Pulmonary artery endothelial cell (primary cell): ENCODE results near the gene OR2T29. TPM values are rescaled to one million over a fixed set of nuclear protein-coding genes. Genes with fewer than 3 reads are reported as not detected.
"Not testable (repeated sequence)": the region's sequence is repeated elsewhere in the genome, so short reads cannot be mapped to it uniquely, and the experiment has no call there.

Experiments used
- DNase-seq: peaks from one replicate; pipeline ENCODE4 v3.0.0-alpha.2; 2011; ENCODE audit warnings: low read depth, low spot score
- total RNA-seq: library from RNA; depleted of rRNA; stranded (reverse); fragments of >200 nt; gene quantifications from 2 replicates; pipeline ENCODE4 v1.2.3, GENCODE V29; 2014

Gene OR2T29
- total RNA-seq, result not detected in 2 replicates

GRCh38 chr1:248562672-248563071 is at the start of gene OR2T29:
OR2T29 (minus strand) TSS chr1:248562772; CDS start chr1:248559491, 3,281 bp downstream.
- not testable (repeated sequence) for DNase-seq

DNA sequence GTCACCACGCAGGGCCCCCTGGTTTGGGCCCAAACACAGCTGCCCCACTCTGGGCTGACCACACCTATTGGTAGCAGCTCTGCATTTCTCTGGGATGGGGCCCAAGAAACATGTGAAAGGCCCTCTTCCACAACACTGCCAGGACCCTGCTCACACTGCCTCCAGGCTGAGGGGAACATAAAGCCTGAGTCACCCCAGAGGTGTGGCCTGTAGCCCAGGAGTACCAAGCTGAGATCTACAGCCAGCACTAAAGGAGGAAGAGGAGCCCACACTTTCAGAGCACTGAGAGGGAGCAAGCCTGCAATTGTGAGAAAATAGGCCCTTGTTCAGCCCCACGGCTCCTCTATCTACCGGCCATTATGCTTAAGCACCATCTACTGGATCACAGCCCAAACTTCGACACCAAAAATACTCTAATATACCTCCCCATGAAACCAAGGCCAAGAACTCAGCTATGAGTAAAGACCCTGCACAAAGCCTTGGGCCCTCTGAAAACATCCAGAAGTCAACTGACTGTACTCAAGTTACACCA is 49.4 kb upstream of the OR2T29 start:
- DNase-seq, result no peak

DNA sequence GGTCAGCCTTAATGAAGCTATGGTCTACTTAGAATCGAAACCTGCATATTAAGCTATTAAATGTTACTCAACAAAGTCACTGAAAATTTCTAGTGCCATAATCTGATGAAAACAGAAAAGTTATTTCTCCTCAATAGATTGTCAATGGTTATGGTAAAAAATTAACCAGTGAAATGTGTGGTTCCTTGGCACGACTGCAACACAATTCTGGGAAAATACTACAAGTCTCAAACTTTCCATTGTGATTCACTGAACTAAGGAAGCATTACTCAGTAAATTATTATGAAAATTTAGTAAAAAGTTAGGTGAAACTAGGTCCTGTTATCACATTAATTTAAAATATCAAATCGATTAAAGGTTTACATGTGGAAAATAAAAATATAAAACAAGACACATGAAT is 47.7 kb upstream of the OR2T29 start:
- no peak for DNase-seq

DNA sequence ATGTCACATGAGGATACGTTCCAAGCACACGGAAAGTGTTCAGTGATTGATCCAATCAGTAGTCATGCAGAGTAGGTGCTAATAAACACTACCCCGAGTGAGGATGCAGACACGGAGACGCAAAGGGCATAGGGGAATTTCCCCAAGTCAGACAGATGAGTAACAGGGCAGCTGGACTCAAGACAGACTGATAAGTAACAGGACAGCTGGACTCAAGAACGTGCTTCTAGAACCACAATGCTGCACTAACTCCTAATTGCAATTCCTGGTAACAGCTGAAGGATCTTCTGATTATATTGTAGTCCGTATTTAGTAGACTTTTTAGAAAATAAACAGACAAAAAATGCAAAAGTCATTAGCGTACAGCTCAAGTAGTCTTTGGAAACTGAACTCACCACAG is 36.8 kb upstream of the OR2T29 start:
- no peak for DNase-seq

DNA sequence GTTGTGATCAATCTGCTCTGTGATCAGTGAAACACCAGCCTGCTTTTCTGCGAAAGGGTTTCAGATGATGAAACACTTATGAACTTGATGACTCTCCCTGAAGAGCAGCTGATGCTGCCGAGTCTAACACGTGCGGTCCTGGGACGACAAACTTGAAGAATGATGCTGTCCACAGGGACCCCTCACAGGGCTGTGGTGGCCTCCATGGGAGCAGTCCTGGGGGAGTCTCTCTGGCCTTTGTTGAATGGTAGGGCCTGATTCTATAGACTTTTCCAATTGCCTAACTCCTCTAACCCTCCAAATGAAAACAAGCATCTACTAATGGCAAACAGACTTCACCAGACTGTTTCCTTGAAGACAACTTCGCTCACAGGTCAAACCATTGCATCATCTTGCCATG is 35.0 kb upstream of the OR2T29 start, which contains the start of gene OR2T10:
OR2T10 (minus strand) TSS at position 112 of the 400 bp plus-strand sequence. CDS start 3,932 bp downstream, outside the sequence.
- DNase-seq, result no peak

GRCh38 chr1:248596615-248597014 is 34.0 kb upstream of the OR2T29 start:
- no peak for DNase-seq

GRCh38 chr1:248593226-248593625 is 30.7 kb upstream of the OR2T29 start:
- DNase-seq, result no peak

DNA sequence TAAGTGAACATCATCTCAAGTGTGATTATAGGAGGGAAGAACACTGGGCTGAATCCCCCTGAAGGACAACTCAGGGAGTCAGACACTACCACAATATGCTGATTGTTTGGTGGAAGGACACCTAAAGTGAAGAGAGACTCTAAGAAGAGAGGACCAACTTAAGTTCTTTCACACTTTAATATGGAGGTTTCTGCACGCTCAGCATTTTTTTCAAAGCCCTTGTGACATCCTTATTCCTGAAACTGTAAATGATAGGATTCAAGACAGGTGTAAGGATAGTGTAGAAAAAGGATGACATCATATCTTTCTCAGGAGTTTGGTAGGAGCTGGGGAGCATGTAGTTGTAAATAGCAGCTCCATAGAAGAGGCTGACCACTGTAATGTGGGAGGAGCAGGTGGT is 30.1 kb upstream of the OR2T29 start:
- no peak for DNase-seq

DNA sequence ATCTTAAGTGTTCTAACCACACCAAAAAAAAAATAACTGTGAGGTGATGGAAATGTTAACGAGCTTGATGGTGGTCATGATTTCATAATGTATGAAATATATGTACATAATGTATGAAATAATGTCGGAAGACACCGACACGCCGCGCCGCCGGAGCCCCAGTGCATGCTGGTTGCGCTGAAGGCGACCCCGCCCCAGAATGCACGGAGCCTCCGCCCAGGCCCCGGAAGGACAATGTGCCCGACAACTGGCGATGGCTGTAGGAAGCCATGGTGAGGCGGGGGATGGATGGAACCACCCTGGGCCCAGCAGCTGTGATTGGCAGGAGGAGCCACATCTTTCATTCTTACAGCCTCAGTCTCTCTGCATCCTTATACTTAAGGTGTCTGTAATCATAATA is 27.5 kb upstream of the OR2T29 start:
- no peak for DNase-seq

DNA sequence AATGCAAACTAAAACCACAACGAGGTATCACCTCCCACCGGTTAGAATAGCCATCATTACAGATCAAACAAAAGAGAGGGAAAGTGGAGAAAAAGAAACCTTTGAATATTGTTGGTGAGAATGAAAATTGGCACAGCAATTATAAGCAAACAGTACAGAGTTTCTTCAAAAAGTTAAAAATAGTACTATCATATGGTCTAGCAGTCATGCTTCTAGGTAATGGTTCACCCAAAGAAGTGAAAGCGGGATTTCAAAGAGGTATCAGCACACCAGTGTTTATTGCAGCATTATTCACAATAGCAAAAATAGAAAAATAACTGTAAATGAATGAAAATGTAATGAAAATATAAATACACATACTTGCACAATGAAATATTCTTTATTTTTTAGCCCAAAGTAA is 26.8 kb upstream of the OR2T29 start:
- DNase-seq, result no peak

GRCh38 chr1:248585266-248585665 is 22.7 kb upstream of the OR2T29 start:
- DNase-seq, result no peak

DNA sequence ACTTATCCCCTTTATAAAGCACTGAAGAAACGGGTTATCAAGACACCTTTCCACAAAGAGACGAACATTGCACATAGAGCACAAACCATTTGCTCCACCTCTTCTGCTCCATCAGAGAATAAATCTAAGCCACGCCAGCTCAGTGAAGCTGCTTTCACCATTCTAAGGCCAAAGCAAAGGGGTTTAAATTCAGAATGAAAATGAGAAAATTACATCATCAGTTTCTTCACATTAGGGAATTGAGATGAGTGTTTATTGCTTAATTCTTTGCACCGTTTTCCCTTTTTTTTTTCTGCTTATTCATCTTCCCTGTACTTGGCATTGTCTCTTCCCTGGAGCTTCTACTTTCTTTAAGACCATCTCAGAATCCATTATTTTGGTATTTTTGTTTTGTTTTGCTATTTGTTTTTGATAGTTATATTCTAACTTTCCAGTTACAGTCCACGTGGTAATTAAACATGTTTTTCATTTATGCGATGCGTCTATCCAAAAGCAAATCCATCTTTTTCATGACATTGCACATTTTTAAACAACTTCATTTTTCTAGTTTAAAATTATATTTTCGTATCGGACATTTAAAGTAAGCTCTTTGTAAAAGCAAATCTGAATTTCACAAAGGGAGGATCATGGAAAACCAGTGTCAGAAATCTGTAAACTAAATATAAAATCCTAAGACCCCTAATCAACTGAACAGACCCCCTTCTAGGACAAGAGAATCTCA is 13.8 kb upstream of the OR2T29 start:
- DNase-seq, result no peak

- not testable (repeated sequence) for DNase-seq
Observed at GRCh38 chr1:248574657-248575056, 12.1 kb upstream of the OR2T29 start, which contains the start of gene OR2T34. OR2T34 (minus strand) TSS chr1:248574757; CDS start chr1:248574757, 0 bp downstream.

- not testable (repeated sequence) for DNase-seq
Observed at GRCh38 chr1:248573856-248574255, 11.3 kb upstream of the OR2T29 start.

DNA sequence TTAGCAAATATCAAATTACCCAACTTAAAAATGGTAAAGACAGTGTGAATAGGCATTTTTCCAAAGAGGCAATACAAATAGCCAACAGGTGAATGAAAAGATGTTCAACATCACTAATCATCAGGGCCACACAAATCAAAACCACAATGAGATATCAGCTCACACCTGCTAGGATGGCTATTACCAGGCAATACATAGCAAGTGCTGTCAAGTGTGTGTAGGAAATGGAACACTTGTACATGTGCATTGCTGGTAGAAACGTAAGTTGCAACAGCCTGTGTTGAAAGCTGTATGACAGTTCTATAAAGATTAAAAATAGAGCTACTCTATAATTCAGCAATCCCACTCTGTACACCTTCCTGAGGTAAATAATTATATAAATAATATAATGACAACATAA is 9.5 kb upstream of the OR2T29 start:
- DNase-seq, result not testable (repeated sequence)

DNA sequence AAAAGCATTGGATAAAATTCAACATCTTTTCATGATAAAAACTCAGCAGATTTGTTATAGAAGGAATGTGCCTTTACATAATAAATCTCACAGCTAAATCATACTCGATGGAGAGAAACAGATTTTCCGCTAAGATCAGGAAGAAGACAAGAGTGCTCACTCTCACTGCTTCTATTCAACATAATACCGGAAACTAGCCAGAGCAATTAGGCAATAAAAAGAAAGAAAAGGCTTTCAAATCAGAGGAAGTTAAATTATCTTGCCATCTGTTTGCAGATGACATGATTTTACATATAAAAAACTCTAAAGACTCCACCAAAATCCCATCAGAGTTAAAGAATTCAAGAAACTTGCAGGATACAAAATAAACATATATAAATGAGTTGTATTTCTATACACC is 8.2 kb upstream of the OR2T29 start:
- not testable (repeated sequence) for DNase-seq

GRCh38 chr1:248569049-248569448 is 6.5 kb upstream of the OR2T29 start:
- DNase-seq, result not testable (repeated sequence)

DNA sequence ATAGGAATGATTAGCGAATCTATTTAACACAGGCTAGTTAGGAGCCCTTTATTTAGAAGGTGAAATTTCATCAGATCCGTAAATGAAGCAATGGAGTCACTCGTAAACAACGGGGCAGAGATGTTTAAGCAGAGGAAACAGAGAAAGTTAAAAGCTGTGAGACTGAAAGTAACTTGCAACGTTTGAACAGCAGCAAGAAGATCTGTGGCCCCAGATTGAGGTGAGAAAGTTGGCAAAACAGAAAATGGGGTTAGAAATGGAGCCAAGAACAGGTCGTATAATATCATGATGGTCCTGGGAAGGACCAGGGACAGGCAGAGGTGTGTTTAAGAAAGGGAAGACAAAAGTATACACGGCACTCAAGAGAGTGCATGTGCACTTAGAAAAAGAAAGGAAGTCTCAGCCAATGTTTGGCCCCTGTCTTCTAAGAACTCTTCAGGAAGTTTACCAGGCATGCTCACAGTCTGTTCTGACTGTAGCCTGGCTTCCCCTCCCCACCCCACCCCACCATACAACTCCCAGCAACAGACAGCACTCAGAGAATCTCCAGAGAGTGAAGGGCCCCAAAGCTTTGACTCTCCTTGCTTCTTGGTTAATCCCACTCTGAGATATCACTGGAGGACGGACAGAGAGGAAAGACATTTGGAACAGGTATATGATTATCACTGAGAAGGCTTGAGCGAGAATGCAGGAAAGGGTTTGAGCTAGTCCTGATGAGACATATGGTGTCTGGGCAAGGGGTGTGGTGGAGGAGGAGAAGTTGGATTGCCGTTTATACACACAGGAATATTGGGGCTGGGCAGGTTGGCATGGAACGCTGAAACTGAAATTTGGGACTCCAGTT is 3.2 kb upstream of the OR2T29 start:
- not testable (repeated sequence) for DNase-seq

- DNase-seq, result not testable (repeated sequence)
Observed at GRCh38 chr1:248551027-248551426, 11.5 kb downstream of the OR2T29 start.

DNA sequence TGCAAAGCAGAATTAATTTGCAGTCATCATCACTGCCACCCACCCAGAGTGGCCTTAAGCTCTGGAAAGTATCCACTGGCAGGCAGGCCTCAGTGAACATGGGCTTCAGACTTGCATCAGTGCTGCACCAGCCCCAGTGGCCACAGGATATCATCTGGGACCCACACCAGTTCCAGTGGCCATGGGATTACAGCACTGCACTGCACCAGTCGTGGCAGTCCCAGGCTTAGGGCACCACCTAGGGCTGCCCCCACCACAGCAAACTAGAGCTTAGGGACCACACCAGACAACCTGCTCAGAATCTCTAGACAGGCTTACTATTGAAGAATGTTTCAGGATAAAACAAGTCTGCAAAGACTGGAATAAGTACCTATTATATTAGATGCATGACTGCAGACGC is 15.2 kb downstream of the OR2T29 start:
- not testable (repeated sequence) for DNase-seq

DNA sequence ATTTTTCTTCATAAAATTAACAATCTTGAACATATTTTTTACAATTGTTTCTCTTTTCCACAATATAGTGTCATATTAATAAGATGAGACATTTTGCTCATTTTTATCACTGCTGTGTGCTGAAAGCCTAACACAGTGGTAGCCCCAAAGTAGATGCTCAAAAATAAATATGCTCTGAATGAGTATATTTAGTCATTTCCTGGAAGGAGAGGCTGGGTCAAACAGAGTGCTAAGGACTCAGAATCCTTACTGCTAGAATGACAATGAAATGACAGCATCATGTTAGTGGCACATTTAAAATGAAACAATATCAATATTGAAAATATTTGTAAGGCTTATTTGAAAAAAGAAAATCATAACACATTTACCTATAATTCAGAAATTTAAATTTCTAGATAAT is 25.1 kb downstream of the OR2T29 start:
- not testable (repeated sequence) for DNase-seq

- DNase-seq, result no peak
Observed at GRCh38 chr1:248521856-248522255, 40.7 kb downstream of the OR2T29 start.
